GM23338 (cell line): ENCODE data around the gene SLC29A1.

Experiments
- EZH2 ChIP-seq: fragments of 200-600 bp; sonication (generic); IDR thresholded peaks from one replicate; pipeline ENCODE4 v1.8.0; 2017; ENCODE audit warnings: antibody characterized with exemption, mild to moderate bottlenecking, low read depth; ENCODE audit not compliant: unreplicated experiment
- EZH2phosphoT487 ChIP-seq: fragments of 200-600 bp; sonication (generic); IDR thresholded peaks from one replicate; pipeline ENCODE4 v1.8.1; 2018; ENCODE audit warnings: antibody characterized with exemption; ENCODE audit not compliant: unreplicated experiment
- JUNB ChIP-seq: IDR thresholded peaks from one replicate; pipeline ENCODE4 v1.6.1; 2016; ENCODE audit warnings: antibody characterized with exemption; ENCODE audit not compliant: unreplicated experiment
- POLR2AphosphoS5 ChIP-seq: IDR thresholded peaks from 2 replicates; pipeline ENCODE4 v1.6.1; 2016; ENCODE audit warnings: antibody characterized with exemption, low read depth
- ZNF114 ChIP-seq: fragments of 250-450 bp; sonication (Bioruptor Pico); IDR thresholded peaks from 2 replicates; pipeline ENCODE4 v1.5.0; 2020; ENCODE audit warnings: mild to moderate bottlenecking, moderate library complexity
- TF ChIP-seq, protein P1 (sequence below), 2 experiments: fragments of 200-600 bp in 1 of 2; sonication (generic) in 1 of 2; conservative IDR thresholded peaks; 2 replicates each; pipeline versions ENCODE4 v1.5.1 to v1.6.1; 2016 to 2017; ENCODE audit warnings: antibody characterized with exemption in 2 of 2, low read depth in 2 of 2, mild to moderate bottlenecking in 2 of 2, moderate library complexity in 1 of 2
- TF ChIP-seq, protein P2 (sequence below): IDR thresholded peaks from one replicate; pipeline ENCODE4 v1.6.1; 2018; ENCODE audit warnings: antibody characterized with exemption; ENCODE audit not compliant: unreplicated experiment

DNA sequence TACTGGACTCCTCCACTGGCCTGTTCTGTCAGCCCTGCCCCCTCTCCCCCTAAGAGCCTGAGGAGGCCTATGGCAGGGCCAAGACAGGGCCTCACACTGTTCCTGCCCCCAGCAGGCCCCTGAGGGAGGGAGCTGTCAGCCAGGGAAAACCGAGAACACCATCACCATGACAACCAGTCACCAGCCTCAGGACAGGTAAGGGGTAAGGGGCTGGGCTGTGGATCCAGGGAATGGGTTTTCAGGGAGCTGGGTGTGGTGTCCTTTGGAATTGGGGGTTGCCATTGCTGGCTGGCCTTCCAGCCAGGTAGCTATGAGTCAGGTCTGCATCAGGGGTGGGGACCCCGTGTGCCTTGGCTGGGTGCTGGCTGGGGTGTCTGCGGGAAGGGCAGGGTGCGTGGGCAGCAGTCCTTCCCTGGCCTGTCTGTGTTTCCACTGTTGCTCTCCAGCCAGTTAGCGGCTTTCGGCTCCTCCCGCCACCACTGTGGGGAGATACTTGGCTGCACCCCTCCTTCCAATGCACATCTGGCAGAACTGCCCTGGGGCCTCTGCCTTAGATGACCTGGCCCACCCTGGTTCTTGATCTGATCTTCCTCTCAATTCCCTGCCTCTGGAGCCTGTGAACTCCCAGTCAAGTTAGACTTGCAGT lies 3.9 kb downstream of the SLC29A1 start:
- TF ChIP-seq, protein P1, sequence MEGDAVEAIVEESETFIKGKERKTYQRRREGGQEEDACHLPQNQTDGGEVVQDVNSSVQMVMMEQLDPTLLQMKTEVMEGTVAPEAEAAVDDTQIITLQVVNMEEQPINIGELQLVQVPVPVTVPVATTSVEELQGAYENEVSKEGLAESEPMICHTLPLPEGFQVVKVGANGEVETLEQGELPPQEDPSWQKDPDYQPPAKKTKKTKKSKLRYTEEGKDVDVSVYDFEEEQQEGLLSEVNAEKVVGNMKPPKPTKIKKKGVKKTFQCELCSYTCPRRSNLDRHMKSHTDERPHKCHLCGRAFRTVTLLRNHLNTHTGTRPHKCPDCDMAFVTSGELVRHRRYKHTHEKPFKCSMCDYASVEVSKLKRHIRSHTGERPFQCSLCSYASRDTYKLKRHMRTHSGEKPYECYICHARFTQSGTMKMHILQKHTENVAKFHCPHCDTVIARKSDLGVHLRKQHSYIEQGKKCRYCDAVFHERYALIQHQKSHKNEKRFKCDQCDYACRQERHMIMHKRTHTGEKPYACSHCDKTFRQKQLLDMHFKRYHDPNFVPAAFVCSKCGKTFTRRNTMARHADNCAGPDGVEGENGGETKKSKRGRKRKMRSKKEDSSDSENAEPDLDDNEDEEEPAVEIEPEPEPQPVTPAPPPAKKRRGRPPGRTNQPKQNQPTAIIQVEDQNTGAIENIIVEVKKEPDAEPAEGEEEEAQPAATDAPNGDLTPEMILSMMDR (conservative IDR thresholded peaks at IDR 0.05; ENCODE audit: low read depth in 2 of 2) = no peak
- TF ChIP-seq JUNB = no peak
- TF ChIP-seq ZNF114 = no peak
- no peak for TF ChIP-seq POLR2AphosphoS5
- TF ChIP-seq EZH2phosphoT487 = no peak
- TF ChIP-seq EZH2 = no peak
- TF ChIP-seq, protein P2, sequence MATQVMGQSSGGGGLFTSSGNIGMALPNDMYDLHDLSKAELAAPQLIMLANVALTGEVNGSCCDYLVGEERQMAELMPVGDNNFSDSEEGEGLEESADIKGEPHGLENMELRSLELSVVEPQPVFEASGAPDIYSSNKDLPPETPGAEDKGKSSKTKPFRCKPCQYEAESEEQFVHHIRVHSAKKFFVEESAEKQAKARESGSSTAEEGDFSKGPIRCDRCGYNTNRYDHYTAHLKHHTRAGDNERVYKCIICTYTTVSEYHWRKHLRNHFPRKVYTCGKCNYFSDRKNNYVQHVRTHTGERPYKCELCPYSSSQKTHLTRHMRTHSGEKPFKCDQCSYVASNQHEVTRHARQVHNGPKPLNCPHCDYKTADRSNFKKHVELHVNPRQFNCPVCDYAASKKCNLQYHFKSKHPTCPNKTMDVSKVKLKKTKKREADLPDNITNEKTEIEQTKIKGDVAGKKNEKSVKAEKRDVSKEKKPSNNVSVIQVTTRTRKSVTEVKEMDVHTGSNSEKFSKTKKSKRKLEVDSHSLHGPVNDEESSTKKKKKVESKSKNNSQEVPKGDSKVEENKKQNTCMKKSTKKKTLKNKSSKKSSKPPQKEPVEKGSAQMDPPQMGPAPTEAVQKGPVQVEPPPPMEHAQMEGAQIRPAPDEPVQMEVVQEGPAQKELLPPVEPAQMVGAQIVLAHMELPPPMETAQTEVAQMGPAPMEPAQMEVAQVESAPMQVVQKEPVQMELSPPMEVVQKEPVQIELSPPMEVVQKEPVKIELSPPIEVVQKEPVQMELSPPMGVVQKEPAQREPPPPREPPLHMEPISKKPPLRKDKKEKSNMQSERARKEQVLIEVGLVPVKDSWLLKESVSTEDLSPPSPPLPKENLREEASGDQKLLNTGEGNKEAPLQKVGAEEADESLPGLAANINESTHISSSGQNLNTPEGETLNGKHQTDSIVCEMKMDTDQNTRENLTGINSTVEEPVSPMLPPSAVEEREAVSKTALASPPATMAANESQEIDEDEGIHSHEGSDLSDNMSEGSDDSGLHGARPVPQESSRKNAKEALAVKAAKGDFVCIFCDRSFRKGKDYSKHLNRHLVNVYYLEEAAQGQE = no peak
